Activated naive CD4-positive, alpha-beta T cell (primary cell): ENCODE results near the gene TTC9B.
"Not testable (repeated sequence)": the region's sequence is repeated elsewhere in the genome, so short reads cannot be mapped to it uniquely, and the experiment has no call there.

Experiments
- DNase-seq, 4 experiments: peaks; one replicate each; lab custom pipeline; 2025; lab: John Stamatoyannopoulos, UW

TTC9B gene

GRCh38 chr19:40170303-40170989 lies 47.7 kb downstream of the TTC9B start:
- DNase-seq = not testable (repeated sequence)

GRCh38 chr19:40169482-40170302 lies 48.5 kb downstream of the TTC9B start:
- not testable (repeated sequence) for DNase-seq
